ENCODE data around the gene MMS22L. TPM values are rescaled to one million over a fixed set of nuclear protein-coding genes. Genes with fewer than 3 reads are reported as not detected.

MMS22L gene
- total and polyA plus RNA-seq, 12 donors, result 0.52 to 5.1 (median 2.0) TPM

GRCh38 chr6:97240222-97240621 is 42.8 kb downstream of the MMS22L start:
- peaks cover 0 to 13% (median 0%) of the 10 kb centered on the region in 11 donors for H3K9me3 ChIP-seq
- no peak for ATAC-seq
- no peak for TF ChIP-seq CTCF (IDR thresholded peaks at IDR 0.05)
- intact Hi-C loops (cut with DNase I), result no loop called here
- no peaks in the 10 kb centered on the region for H3K4me1 ChIP-seq
- WGBS, 2 donors, result 92 to 99% methylated on average over 2 of the region's 2 CpGs
- H3K4me3 ChIP-seq, result no peak overlapping the region
- H3K36me3 ChIP-seq, result peaks cover 0 to 18% (median 0%) of the 10 kb centered on the region in 9 donors
- no peak for DNase-seq
- H3K27me3 ChIP-seq, result no peaks in the 10 kb centered on the region
- no peak overlapping the region for H3K27ac ChIP-seq

- H3K4me3 ChIP-seq, result no peak overlapping the region
- intact Hi-C loops (cut with DNase I), result no loop called here
- no peak overlapping the region for H3K27ac ChIP-seq
- no peaks in the 10 kb centered on the region for H3K9me3 ChIP-seq
- ATAC-seq (no peak), DNase-seq (no peak)
- TF ChIP-seq CTCF (IDR thresholded peaks at IDR 0.05), result no peak
- WGBS, 2 donors, result 97 to 100% methylated on average over 1 of the region's 1 CpG
- H3K27me3 ChIP-seq, result no peaks in the 10 kb centered on the region
- no peaks in the 10 kb centered on the region for H3K4me1 ChIP-seq
- peaks cover 0 to 29% (median 0%) of the 10 kb centered on the region in 9 donors for H3K36me3 ChIP-seq
These were observed 51.1 kb downstream of the MMS22L start for GRCh38 chr6:97231911-97232310.

GRCh38 chr6:97222903-97223302 is 60.1 kb downstream of the MMS22L start:
- ATAC-seq (no peak), DNase-seq (no peak)
- intact Hi-C loops (cut with DNase I), result no loop called here

GRCh38 chr6:97218912-97219311 is 64.1 kb downstream of the MMS22L start:
- no peaks in the 10 kb centered on the region for H3K36me3 ChIP-seq
- no peak for TF ChIP-seq CTCF (IDR thresholded peaks at IDR 0.05)
- ATAC-seq (no peak), DNase-seq (no peak)
- intact Hi-C loops (cut with DNase I), result no loop called here
- peaks cover 0 to 2% (median 0%) of the 10 kb centered on the region in 9 donors for H3K4me1 ChIP-seq
- H3K27ac ChIP-seq, result no peak overlapping the region
- WGBS, 2 donors, result 62 to 63% methylated on average over 4 of the region's 4 CpGs
- H3K9me3 ChIP-seq, result no peaks in the 10 kb centered on the region
- H3K27me3 ChIP-seq, result no peaks in the 10 kb centered on the region
- H3K4me3 ChIP-seq, result no peak overlapping the region

More at GRCh38 chr6:97222903-97223302, 60.1 kb downstream of the MMS22L start:
- H3K4me1 ChIP-seq, result no peaks in the 10 kb centered on the region
- no peaks in the 10 kb centered on the region for H3K9me3 ChIP-seq
- H3K4me3 ChIP-seq, result no peak overlapping the region
- WGBS, 2 donors, result 98 to 100% methylated on average over 2 of the region's 2 CpGs
- no peak for TF ChIP-seq CTCF (IDR thresholded peaks at IDR 0.05)
- H3K27me3 ChIP-seq, result no peaks in the 10 kb centered on the region
- no peak overlapping the region for H3K27ac ChIP-seq
- peaks cover 0 to 11% (median 0%) of the 10 kb centered on the region in 9 donors for H3K36me3 ChIP-seq
